T-helper 2 cell (primary cell): Measurements from ENCODE around the gene IRF6.

ENCODE experiments used
- DNase-seq, 5 experiments: peaks; one replicate each; pipeline versions ENCODE4 v3.0.0 to v3.0.0-alpha.2; 2012 to 2022

Gene IRF6

DNA sequence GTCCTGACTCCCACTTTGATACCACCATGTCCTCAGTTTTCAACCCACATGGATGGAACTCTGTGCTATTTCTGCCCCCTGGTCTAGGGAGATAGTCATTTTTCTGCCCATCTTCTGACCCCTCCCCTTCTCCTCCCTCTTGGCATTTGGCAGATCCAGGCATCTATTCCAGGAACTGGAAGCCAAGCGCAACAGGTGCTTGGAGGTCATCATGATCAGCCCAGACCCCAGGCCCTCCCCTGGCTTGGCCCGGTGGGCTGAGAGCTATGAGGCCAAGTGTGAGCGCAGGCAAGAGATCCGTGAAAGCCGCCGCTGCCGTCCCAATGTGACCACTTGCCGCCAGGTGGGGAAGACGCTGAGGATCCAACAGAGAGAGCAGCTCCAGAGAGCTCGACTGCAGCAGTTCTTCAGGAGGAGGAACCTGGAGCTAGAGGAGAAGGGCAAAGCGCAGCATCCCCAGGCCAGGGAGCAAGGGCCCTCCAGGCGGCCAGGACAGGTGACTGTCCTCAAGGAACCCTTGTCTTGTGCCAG lies 46.0 kb downstream of the IRF6 start:
- no peak for DNase-seq

DNA sequence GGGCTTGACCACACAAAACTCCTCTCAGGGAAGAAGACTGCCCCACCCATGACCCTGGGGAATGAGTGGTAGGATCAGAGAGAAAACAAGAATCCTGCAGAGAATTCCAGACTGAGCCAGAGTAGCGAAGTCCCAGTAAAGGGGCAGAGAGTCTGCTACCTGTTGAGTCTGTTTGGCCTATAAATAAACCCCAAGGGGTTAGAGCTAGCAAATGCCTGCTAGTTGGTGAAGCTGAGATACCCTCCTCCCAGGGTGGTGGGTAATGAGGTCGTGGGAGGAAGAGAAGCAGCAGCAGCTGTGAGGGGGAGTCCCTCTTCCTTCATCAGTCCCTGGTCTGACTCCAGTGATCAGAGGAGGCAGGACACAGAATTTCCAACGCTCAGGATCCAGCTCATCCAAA lies 47.5 kb downstream of the IRF6 start:
- no peak for DNase-seq

DNA sequence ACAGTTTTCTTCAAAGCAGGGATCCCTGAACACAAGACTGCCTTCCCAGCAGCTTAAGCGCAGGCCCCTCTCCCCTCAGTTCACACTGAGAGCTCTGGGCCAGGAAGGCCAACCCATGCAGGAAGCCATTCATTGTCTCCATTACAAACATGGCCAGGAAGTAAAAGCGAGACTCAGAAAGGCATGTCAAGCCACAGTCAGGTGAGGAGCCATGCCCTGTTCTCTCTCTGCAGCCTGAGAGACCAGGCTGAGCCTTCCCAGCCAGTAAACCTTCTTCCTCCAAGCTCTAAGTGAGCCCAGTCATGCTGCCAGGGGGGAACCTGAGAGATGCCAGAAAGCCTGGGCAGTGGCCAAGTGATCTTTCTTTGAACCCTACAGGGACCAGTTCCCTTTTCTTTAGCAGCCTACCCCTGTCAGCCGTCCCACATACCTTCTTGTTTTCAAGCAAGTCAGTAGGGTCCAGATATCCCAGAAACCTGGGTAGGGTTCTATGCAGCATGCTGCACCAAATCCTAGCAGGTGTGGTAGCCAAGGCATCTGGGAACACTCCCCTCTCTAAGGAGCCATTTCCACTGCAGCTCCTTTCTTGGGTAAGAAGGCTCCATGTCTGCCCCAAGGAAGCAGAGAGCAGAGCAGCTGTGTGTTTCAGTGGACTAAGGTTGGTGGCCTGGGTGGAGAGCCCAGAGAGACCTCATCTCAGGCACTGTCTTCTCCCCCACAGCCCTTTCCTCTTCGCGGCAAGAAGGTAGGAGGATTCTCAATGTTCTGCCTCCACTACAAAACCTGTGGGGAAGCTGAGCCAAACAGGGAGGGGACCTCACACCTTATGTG lies 49.1 kb downstream of the IRF6 start:
- peak in 2 of 5 experiments; percentile 8 to 66 for DNase-seq

DNA sequence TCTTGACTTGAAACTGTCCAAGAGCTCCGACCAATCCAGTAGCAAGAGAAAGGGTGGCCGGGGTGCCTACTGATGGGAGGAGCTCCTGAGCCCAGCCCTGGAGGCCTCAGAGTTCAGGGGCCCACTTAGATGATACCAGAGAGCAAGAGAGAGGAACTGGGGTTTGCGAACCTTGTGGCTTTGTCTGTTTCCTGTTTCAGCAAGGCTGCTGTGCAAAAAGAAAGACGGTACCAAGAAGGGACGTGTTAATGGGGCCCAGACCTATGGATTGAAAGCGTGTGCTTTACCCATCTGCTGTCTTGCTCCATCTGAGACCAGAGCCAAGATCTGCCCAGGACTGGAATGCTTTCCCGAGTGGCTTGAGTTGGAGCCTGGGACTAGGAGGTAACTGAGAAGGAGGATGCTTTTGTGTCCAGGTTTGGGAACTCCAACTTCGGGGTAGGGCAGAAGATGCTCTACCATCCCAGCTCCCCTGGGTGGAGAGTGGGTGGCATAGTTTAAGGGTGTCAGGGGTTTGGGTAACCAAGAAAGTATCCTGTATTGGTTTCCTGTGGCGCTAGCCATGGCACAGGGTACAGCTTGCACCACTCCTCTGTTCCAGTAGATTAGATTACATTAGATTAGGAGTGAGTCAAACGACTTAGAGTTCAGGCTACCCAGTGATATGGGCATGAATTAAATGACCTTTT lies 49.9 kb downstream of the IRF6 start, which contains the start of gene TRAF3IP3:
Gene TRAF3IP3 (plus strand): TSS at position 128 of the 689 bp plus-strand sequence. CDS start 3,987 bp downstream, outside the sequence.
- DNase-seq = peak; percentile 24 to 96 (median 62)

DNA sequence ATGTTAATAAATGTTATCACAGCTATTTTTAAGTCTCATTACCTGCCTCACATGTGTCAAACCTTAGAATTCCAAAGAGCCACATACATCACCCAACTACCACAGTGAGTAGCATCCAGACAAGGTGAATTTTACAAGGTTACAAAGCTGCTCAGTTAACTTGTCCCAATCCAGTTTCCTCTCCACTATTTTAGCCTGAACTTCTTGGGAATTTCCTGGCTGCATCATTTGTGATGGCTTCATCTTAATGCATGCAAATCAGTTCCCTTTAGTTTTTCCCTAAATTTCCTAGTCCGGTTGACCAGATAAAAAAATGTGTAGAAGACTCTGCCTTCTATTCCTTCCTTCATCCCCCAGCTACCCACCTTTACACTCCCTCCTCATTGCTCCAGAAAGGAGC lies 50.7 kb downstream of the IRF6 start:
- no peak for DNase-seq

DNA sequence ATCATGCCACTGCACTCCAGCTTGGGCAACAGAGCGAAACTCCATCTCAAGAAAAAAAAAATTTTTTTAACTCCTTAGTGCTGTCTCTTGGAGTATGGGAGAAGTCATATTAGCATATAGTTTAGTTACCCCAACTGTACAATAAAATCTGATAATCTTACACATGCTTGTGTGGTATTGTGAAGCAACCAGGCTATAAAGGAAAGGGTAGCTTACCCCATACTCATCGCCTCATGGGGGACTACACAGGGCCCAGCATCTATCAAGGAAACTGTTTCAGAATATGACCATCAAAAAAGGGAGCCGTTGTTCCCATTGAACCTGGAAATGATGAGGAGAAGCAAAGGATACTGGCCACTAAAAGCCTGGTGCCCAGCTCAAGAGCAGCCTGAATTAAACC lies 53.1 kb downstream of the IRF6 start:
- DNase-seq = no peak

DNA sequence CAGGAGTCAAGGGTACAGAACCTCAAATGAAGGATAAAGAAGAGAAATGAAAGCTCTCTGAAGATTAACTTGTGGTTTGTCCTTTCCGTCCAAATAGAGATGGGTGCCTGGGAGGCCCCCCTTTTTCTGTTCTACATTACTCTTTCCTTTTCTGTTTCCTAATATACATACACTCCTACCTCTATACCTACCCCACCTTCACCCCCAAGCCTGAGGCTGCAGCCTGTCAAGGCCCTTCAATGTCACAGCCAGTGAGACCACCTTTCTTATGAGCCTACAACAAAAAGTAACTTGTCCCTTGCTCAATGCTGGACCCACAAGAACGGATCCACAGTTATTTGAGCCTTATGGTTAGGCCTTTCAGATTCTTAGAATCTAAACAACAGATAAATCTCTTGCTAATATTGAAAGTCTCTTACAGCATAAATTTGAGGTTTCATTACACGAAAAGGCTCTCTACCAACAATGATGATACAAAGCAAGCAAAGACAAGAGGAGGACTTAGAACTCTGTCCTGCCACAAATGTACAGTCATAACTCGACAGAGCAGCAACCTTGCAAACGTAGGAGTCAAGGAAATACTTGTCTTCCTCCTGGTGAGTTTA lies 54.2 kb downstream of the IRF6 start:
- DNase-seq = peak in 1 of 5 experiments; percentile 94

DNA sequence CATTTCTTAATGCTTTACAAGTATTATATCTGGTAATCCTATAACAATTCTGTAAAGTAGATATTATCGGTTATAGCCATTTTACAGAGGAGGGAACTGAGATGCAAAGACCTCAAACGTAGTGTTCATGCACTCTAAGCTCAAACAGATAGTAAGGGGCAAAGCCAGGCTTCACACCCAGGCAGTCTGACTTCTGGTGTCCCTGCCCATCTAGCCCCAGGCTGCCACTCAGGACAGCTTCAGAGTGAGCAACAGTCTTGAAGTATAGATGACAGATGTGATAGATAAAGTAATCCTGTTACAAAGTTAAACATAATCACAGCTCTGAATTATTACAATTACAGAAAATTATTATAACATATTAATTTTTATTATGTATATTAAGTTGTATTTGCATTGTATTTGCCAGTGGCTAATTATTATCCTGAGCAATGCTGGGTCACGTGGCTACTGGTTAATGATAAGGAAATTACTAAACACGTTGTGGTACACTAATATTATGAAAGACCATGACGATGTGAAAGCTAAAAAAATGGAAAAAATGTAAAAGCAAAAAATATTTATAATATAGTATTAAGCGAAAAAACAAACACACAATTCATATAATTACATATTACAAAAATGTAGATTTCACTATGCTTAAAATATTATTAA lies 56.1 kb downstream of the IRF6 start:
- DNase-seq = peak in 1 of 5 experiments; percentile 27

DNA sequence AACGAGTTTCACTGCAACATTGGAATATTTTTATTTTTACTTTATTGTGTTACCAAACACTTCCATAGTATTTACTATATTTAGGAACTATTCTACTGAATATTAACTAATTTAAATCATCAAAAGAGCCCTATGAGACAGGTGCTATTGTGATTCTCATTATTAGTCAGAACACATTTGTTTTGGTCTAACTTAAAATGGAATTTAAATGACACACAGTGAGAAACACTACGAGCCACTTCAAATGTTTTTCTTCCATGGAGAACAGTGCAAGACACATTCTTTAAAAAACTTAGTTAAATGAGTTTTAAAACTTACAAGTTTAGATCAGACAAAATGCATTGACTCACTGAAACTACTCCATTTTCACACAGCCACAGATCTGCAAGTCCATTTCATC lies 56.7 kb downstream of the IRF6 start:
- peak in 1 of 5 experiments; percentile 43 for DNase-seq

DNA sequence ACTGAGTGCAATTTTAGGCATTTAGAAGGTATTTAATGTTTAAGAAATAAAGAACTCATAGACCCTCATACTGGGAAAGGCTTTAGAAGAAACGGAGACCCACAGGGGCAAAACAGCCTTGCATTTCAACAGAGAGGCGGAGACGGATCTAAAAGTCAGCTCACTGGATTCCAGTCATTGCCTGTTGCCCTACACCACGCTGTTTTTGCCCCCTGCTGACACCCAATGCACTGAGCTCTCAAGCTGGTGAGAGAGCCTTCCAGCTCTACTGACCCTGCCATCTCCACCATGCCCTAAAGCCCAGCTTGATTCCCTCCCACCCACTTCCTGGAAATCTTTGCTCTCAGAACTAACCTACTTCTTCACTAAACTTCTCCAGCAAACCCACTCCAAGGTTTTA lies 57.3 kb downstream of the IRF6 start:
- no peak for DNase-seq

DNA sequence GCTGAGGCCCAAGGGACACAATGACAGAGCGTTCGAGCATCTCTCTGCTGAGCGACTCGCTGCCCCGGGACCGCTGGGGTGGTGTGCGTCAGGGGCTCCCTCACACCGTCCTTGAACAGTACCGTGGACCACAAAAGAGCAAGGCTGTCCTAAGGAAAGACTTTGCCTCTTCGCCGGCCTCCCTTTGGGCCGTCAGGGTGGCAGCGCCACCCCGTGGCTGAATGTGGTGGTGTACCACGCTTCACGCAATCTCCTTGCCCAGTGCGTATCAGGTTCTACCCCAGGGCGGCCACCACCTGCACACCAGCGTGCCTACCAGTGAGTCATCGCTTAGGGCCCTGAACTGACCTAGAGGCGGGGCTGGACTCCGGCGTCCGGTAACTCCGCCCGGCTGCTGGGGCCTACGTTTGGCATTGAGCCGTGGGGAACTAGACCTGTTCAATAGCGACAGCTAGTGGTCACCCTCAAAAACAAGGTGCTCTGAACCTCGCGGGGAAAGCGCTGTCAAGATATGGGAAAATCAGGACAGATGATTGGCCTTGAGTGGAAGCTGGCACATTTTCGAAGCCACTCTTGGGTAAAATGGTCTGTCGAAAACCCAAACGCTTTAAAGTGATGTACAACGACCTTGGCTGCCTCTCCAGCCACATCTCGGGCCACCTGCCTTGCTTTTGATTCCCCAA lies 58.2 kb downstream of the IRF6 start:
- peak; percentile 59 to 85 (median 78) for DNase-seq

DNA sequence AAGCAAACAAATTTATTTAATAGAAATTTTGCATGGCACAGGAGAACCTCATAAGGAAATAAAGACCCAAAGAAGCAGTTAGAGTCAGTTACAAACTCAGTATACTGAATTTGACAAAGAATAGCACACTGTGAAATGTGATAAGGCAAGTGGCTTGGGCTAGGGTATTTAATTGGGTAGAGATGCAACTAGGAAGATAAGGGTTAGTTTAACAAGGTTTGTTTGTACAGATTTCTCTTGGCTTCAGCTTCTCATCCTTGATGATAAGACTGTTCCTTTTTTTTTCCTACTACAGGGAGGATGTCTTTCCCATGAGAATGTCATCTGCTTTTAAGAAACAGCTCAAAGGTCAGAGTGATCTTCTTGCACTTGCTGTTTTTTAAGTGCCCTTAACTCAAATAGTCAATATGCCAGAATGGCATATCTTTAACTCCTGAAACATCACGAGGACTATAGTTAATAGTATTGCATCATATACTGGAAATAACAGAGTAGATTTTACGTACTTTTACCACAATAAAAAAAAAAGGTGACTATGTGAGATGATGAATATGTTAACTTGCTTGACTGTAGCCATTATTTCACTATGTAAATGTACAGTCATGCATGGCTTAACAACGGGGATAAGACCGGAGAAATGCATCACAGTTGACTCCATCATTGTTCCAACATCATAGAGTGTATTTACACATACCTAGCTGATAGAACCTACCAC lies 59.3 kb downstream of the IRF6 start:
- no peak for DNase-seq

DNA sequence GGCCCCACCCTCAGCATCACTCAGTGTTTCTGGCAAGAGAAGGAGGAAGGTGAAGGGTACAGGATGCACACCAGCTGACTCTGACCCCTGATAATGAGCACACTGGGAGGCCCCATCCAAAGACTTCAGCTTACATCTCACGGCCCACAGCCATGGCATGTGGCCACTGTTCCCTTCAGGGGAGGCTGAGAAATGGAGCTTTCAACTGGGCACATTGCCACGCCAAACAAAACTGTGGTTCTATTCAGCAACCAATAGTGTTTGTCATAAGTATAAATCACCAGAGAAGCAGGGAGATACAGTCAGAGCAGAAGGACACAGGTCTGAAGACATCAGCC lies 62.8 kb downstream of the IRF6 start:
- DNase-seq = no peak

DNA sequence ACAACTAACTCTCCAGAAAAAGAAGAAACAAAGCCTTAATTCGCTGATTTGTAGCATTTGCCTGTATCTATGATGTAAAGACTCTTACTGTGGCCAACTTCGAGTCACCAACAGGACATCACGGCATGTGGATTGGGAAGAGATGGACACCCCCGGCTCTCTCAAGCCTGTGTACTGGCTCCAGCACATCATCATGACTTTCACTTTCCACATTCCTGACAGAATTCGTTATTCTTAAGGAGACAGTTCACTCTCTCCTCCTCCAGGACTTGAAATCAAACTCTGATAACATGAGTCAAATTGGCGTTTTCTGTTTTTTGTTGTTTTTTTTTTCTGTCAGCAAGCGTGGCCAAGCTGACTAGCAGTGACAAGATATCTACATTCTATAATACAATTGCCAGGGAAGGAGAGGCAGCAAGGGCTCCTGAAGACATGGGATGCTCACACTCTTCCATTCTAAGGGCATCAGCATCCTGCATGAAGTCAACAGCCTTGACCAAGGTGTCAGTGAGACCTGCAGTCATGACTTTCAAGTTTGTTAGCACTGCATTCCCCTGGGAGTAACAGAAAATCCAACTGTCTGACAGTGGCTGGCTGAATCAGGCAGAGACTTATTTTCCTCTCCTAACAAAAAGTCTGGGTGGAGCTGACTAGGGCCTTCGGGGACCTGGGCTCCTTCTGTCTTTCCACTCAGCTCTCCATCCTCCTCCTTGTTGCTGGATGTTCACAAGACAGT lies 63.4 kb downstream of the IRF6 start:
- no peak for DNase-seq

DNA sequence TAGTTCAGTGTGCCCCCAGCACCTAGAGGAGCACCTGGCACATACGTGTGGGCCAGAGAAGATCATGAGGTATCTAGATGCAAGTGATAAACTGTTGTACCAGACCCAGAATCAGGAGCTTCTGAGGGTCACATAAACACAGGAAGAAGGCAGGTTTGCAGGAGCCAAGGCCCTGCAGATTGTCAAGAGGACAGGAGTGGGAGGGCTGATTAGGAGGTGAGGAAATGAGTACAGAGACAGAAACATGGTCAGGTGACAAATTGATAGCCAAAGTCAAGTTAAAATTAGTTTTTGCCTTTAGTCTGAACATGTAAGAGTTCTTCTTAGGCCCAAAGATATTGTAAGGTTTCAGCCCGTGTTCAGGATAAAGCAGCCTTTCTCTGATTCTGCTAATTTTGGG lies 64.1 kb downstream of the IRF6 start:
- DNase-seq = no peak

DNA sequence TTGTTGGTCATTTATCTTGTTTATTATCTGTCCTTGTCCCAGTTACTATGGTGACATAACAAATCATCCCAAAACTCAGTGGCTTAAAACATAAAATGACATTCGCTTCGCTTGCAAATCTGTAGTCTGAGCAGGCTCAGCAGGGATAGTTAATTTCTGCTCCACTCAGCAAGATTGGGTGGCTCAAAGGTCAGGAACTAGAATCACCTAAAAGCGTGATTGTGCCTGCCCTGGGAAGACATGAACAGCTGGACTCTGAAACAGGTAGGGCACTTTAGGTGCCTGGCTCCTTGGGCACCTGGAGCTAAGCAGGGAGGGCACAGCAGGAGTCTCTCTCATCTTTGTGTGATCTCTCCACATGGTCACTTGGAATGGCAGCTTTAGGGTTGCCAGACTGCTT lies 64.7 kb downstream of the IRF6 start:
- no peak for DNase-seq

DNA sequence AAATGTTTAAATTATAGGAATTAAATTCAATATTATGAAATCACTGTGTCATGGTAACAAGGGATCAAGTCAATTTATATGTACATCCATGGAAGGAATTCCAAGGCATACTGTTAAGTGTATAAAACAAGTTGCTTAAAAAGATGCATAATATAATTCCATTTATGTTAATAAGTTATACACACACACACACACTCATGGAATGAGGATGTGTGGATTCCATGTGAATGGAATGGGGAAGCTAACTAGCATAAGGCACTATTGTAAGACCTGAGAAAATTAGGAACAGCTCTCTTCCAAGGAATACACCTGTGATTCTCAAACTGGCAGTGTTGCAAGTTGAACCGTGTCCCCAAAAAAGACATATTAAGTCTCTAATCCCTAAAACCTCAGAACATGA lies 67.7 kb downstream of the IRF6 start:
- DNase-seq = no peak

DNA sequence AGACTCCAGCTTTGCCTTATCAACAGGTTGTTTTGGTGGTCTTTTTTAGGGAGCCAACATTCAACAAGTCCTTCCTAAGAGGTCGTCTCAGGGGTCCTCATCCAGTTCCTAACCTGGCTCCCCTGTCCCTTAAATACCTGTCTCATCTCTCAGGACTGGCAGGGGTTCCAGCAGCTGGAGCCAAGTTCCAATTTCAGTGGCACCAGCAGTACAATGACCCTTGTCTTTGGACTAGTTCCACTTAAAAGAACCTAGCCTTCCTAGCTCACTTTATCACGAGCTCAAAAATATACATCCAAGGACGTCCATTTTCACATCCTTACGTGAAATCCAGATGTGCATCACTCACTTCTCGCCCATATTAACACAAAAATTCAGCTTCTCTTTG lies 68.8 kb downstream of the IRF6 start:
- no peak for DNase-seq

DNA sequence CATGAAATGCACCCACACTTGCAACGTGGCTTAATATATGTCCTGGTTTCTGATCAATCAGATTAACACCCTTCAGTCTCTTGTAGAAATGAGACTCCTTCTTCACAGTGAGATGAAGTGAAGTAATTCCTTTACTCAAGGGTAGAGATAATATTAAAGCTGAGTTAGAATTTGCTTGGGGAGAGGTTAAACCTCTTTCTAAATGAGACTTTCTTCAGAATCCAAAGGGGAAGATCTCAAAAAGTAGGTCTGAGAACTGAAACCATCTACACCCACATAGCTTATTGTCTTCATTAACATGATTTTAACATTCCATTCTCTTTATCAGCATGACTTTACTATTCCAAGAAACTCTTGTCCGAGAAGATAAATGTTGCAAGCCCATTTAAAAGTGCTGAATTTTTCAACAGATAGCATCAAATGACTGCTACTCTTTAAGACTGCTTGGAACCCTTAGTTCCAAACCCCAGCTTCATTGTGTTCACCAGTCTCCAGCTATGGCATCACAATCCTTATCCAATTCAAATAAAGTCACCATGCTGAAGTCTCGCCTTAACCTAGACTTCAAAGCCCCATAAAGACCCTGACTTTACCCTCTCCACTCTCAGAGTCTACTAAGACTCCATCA lies 69.3 kb downstream of the IRF6 start:
- DNase-seq = peak in 1 of 5 experiments; percentile 41
